ENCODE data around the gene PARD3B. TPM values are rescaled to one million over a fixed set of nuclear protein-coding genes. Genes with fewer than 3 reads are reported as not detected.

The PARD3B gene
- total RNA-seq, 1 experiment from 2014 or later, result 3.6 TPM

DNA sequence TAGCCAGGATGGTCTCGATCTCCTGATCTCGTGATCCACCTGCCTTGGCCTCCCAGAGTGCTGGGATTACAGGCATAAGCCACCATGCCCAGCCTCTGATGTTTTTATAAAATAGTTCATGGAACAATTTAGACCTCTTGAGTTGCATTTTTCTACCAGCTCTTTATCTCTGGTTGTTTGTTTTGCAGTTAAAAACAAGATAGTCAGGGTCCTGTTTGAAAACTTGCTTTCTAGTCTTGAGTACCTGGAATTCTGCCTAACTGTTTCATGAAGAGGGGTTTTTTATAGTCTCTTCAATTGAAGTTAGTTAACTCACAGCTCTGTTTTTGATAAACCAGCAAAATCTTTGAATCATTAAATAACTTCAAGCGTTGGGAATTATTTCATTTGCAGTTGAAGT, 244.8 kb downstream of the PARD3B start:
- H3K4me1 ChIP-seq (ENCODE audit: control insufficient read depth, insufficient read depth, low read length), result no peaks in the 10 kb centered on the region
- H3K36me3 ChIP-seq (ENCODE audit: control insufficient read depth, insufficient read depth, low read length), result no peaks in the 10 kb centered on the region
- in situ Hi-C loops (cut with HindIII; ENCODE audit: low pct_unique_long_range_greater_than_20kb, low sequenced_read_pairs) (no loop called here), intact Hi-C loops (cut with micrococcal nuclease; ENCODE audit: unreplicated experiment) (no loop called here)
- ATAC-seq (no peak), DNase-seq (ENCODE audit: low read depth, low spot score) (no peak)
- POLR2A ChIA-PET, result no interaction called here
- TF ChIP-seq, protein P1, sequence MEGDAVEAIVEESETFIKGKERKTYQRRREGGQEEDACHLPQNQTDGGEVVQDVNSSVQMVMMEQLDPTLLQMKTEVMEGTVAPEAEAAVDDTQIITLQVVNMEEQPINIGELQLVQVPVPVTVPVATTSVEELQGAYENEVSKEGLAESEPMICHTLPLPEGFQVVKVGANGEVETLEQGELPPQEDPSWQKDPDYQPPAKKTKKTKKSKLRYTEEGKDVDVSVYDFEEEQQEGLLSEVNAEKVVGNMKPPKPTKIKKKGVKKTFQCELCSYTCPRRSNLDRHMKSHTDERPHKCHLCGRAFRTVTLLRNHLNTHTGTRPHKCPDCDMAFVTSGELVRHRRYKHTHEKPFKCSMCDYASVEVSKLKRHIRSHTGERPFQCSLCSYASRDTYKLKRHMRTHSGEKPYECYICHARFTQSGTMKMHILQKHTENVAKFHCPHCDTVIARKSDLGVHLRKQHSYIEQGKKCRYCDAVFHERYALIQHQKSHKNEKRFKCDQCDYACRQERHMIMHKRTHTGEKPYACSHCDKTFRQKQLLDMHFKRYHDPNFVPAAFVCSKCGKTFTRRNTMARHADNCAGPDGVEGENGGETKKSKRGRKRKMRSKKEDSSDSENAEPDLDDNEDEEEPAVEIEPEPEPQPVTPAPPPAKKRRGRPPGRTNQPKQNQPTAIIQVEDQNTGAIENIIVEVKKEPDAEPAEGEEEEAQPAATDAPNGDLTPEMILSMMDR (IDR thresholded peaks at IDR 0.05), result no peak
- TF ChIP-seq POLR2AphosphoS5 (IDR thresholded peaks at IDR 0.05; ENCODE audit: low read depth, low read length), result no peak
- TF ChIP-seq SIN3A (IDR thresholded peaks at IDR 0.05; ENCODE audit: borderline replicate concordance, insufficient read depth, low read depth, low read length), result no peak
- TF ChIP-seq, protein P2, sequence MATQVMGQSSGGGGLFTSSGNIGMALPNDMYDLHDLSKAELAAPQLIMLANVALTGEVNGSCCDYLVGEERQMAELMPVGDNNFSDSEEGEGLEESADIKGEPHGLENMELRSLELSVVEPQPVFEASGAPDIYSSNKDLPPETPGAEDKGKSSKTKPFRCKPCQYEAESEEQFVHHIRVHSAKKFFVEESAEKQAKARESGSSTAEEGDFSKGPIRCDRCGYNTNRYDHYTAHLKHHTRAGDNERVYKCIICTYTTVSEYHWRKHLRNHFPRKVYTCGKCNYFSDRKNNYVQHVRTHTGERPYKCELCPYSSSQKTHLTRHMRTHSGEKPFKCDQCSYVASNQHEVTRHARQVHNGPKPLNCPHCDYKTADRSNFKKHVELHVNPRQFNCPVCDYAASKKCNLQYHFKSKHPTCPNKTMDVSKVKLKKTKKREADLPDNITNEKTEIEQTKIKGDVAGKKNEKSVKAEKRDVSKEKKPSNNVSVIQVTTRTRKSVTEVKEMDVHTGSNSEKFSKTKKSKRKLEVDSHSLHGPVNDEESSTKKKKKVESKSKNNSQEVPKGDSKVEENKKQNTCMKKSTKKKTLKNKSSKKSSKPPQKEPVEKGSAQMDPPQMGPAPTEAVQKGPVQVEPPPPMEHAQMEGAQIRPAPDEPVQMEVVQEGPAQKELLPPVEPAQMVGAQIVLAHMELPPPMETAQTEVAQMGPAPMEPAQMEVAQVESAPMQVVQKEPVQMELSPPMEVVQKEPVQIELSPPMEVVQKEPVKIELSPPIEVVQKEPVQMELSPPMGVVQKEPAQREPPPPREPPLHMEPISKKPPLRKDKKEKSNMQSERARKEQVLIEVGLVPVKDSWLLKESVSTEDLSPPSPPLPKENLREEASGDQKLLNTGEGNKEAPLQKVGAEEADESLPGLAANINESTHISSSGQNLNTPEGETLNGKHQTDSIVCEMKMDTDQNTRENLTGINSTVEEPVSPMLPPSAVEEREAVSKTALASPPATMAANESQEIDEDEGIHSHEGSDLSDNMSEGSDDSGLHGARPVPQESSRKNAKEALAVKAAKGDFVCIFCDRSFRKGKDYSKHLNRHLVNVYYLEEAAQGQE (IDR thresholded peaks at IDR 0.05; ENCODE audit: insufficient read depth in 1 of 2, low read depth in 2 of 2, low read length in 1 of 2), result no peak
- TF ChIP-seq TCF7L2 (IDR thresholded peaks at IDR 0.05; ENCODE audit: low read depth, low read length), result no peak
- BruUV-seq (replicated peaks), result no TSS peak
- no peaks in the 10 kb centered on the region for H3K9me3 ChIP-seq (ENCODE audit: control insufficient read depth, insufficient read depth, low read depth, low read length)
- no peak overlapping the region for H3K4me3 ChIP-seq (ENCODE audit: low read depth in 2 of 2, low read length in 2 of 2)
- CTCF ChIA-PET, result no interaction called here
- no peak overlapping the region for H3K27ac ChIP-seq (ENCODE audit: low read length)
- H3K27me3 ChIP-seq (ENCODE audit: control insufficient read depth, insufficient read depth, low read length), result no peaks in the 10 kb centered on the region

DNA sequence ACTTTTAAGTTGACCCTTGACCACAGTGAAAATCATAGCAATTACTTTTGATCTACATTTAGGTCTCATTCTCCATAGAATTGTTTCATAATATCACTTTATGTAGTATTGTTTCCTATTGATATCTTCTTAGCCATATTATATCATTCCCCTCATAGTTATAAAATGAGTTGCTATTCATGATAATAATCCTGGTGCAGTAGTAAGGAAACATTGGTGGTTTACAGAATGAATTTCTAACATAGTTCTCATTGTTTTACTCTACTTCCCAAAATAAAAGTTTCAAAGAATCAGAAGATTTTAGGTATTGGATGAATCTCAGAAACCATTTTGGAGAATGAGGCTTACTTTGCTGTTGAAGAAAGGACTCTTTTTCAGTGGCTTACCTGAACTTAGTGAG, 246.0 kb downstream of the PARD3B start:
- no peaks in the 10 kb centered on the region for H3K27me3 ChIP-seq (ENCODE audit: control insufficient read depth, insufficient read depth, low read length)
- no TSS peak for BruUV-seq (replicated peaks)
- H3K36me3 ChIP-seq (ENCODE audit: control insufficient read depth, insufficient read depth, low read length), result no peaks in the 10 kb centered on the region
- ChIA-PET CTCF (no interaction called here), POLR2A (no interaction called here)
- no peak overlapping the region for H3K27ac ChIP-seq (ENCODE audit: low read length)
- no peak for ATAC-seq
- no peak overlapping the region for H3K4me3 ChIP-seq (ENCODE audit: low read depth in 2 of 2, low read length in 2 of 2)
- intact Hi-C loops (cut with micrococcal nuclease; ENCODE audit: unreplicated experiment) (no loop called here), in situ Hi-C loops (cut with HindIII; ENCODE audit: low pct_unique_long_range_greater_than_20kb, low sequenced_read_pairs) (no loop called here)
- H3K4me1 ChIP-seq (ENCODE audit: control insufficient read depth, insufficient read depth, low read length), result no peaks in the 10 kb centered on the region
- DNase-seq (ENCODE audit: low read depth, low spot score), result no peak
- no peak for TF ChIP-seq POLR2AphosphoS5 (IDR thresholded peaks at IDR 0.05; ENCODE audit: low read depth, low read length)
- no peak for TF ChIP-seq SIN3A (IDR thresholded peaks at IDR 0.05; ENCODE audit: borderline replicate concordance, insufficient read depth, low read depth, low read length)
- TF ChIP-seq, protein P1 (IDR thresholded peaks at IDR 0.05), result no peak
- TF ChIP-seq TCF7L2 (IDR thresholded peaks at IDR 0.05; ENCODE audit: low read depth, low read length), result no peak
- TF ChIP-seq, protein P2 (IDR thresholded peaks at IDR 0.05; ENCODE audit: insufficient read depth in 1 of 2, low read depth in 2 of 2, low read length in 1 of 2), result no peak
- no peaks in the 10 kb centered on the region for H3K9me3 ChIP-seq (ENCODE audit: control insufficient read depth, insufficient read depth, low read depth, low read length)

Measured in Panc1 (cell line).